GM12875 (cell line): Measurements from ENCODE around the gene KCNMA1.
"Not testable (repeated sequence)": the region's sequence is repeated elsewhere in the genome, so short reads cannot be mapped to it uniquely, and the experiment has no call there.

Source experiments
- H3K4me3 ChIP-seq: one replicate; pipeline ENCODE4 v1.5.1; 2011; ENCODE audit warnings: low read depth, low read length, control low read depth
- TF ChIP-seq, protein P1 (sequence below): IDR thresholded peaks from 2 replicates; pipeline ENCODE4 v1.5.1; 2011; ENCODE audit warnings: low read depth, mild to moderate bottlenecking, control low read depth, inconsistent platforms, low read length, moderate library complexity, borderline replicate concordance; ENCODE audit not compliant: insufficient read depth

Gene KCNMA1

DNA sequence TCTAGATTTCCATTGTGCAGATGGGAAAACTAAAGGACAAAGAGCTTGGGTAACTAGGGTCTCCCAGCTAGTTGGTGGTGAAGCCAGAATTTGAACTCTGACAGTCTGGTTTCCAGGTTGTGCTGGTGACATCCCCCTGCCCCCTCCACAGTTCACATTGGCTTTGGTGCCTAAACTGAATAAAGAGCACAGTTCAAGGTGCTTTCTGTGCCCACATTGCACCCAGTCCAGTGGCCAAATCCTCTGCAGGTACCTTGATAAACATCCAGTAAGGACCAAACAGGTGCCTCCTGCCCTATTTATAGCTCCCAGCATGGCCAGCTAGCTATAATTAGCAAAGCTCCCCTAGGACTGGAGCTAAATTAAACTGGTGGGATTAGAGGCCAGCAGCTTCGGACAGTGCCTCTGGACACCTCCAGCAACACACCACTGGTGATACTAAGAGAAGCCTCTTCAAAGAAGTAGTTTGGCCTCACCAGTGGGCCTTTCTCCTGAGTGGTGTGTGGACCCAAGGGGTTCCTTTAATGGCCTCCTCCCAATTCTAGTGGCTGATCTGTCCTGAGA, 59.9 kb downstream of the KCNMA1 start:
- H3K4me3 ChIP-seq, result no peak overlapping the region
- TF ChIP-seq, protein P1, sequence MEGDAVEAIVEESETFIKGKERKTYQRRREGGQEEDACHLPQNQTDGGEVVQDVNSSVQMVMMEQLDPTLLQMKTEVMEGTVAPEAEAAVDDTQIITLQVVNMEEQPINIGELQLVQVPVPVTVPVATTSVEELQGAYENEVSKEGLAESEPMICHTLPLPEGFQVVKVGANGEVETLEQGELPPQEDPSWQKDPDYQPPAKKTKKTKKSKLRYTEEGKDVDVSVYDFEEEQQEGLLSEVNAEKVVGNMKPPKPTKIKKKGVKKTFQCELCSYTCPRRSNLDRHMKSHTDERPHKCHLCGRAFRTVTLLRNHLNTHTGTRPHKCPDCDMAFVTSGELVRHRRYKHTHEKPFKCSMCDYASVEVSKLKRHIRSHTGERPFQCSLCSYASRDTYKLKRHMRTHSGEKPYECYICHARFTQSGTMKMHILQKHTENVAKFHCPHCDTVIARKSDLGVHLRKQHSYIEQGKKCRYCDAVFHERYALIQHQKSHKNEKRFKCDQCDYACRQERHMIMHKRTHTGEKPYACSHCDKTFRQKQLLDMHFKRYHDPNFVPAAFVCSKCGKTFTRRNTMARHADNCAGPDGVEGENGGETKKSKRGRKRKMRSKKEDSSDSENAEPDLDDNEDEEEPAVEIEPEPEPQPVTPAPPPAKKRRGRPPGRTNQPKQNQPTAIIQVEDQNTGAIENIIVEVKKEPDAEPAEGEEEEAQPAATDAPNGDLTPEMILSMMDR, result no peak

DNA sequence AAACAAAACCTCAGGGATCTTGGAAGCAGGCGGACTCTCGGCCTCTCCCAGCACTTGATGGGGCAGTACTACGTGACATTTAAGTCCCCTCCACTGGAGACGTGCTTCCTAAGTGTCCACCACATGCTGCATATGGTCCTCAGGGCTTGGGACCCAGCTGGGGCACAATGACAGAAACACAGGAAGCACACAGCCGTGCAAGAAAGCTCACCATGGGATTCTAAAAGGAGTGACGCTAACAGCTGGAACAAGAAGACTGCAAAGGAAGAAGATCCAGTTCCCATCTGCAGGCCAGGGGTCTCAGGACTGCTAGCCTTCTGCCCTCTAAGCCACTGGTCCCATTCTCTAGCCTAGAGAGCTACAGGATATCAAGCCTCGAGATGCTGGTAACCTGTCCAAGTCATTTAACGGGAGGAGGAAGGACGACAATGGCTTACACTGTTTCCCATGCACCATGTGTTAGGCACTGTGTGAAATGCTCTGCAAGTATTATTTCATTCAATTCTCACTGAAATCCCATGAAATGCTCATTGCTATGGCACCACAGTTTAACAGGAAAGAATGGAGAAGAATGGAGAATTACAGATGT, 61.1 kb downstream of the KCNMA1 start:
- H3K4me3 ChIP-seq, result no peak overlapping the region
- TF ChIP-seq, protein P1, result no peak

DNA sequence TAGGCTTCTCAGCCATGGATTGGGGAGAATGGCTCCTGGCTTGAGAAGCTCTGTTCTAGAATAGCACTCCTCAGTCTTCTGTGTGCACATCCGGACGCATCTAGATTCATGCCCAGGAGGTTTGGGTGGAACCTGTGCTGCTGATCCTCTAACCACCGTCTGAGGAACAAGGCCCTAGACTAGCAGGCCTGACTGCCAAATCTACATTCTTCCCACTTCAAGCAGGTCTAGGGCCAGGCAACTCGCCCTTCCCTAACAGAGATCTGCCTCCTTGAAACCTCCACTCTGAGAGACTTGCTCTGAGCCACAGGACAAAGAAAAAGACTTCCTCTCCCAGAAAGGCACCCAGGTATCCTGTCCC, 61.6 kb downstream of the KCNMA1 start:
- TF ChIP-seq, protein P1, result no peak

DNA sequence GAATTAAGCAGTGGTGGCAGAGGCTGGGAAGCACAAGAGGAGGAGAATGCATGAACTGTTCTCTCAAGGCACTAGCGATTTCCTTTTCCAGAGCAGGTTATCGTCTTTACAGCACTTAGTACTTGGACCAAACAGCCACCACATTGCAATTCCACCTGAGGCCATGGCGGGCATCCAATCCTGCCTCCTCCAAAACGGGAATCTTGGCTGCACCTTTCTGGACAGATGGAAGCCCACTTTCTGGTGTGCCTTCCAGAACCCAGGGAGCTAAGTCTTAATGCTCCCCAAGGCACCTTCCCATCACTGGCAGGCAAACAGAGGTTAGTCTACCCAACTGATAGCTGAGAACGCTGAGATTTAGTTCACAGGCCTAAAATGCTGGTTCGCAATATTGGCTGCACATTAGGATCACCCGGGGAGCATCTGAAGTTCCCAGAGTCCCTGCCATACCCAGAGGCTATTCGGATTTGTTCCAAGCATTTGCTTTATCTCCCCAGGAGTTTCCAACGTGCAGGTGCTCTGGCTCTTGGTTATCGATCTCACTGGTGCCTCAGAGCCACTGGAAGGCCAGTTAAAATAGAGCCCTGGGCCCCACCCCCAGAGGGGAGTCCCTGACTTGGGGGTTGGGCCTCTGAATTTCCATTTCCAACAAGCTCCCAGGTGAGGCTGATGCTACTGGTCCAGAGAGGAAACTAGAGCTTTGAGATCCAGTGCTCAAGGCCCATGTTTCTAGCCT, 62.2 kb downstream of the KCNMA1 start:
- TF ChIP-seq, protein P1, result no peak
- H3K4me3 ChIP-seq, result no peak overlapping the region

More for the DNA sequence above, 61.6 kb downstream of the KCNMA1 start:
- H3K4me3 ChIP-seq, result no peak overlapping the region

DNA sequence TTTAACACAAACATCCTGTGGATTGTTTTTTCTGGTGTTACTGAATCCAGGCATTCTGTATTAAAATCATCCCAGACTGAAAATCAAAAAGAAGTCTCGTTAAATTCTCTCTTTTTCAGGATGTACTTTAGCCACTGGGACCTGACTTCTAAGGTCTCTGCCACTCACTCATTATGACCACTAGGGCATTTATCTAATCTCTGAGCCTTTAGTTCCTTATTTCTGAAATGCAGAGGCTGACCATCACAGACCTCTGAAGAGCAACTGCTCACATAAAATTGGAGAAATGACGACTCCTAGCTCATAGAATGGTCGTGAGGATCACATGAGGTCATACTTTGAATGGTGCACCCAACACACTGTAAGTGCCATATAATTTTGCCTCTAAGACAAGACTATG, 63.2 kb downstream of the KCNMA1 start:
- TF ChIP-seq, protein P1, result 0 out of 2 replicates have a peak, but pooled peaks have one; percentile 2
- no peak overlapping the region for H3K4me3 ChIP-seq

DNA sequence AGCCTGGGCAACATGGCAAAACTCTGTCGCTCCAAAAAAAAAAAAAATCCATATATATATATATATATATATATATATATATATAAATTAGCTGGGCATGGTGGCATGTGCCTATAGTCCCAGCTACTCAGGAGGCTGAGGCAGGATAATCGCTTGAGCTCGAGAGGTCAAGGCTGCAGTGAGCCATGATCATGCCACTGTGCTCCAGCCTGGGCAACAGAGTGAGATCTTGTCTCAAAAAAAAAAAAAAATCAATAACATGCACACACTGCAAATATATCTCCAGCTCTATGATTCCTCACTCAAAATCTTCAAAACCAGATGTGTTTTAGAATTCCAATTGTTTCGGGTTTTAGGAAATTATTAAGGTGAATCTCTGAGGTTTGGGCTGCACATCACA, 65.1 kb downstream of the KCNMA1 start:
- H3K4me3 ChIP-seq, result not testable (repeated sequence)

DNA sequence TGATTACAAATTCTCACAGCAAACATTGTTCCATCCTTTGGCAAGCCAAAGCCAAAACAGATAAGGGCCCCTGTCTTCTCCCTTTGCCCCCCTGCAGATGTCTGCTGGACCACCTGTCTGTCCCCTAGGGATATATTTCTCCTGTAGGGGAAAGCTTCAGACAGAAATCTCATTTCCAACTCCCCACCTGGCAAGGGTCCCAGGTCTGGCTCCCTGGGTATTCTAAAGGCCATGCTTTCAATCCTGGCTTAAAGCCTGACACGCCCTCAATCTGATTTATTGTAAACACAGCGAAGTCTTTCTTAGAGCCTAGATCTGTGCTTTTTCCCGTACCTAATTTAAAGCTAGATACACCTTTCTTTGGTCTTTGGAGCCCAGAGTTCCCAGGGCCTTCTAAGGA, 66.1 kb downstream of the KCNMA1 start:
- TF ChIP-seq, protein P1, result no peak
- no peak overlapping the region for H3K4me3 ChIP-seq
